ENCODE results near the gene SPTBN4.
"Not testable (repeated sequence)": the region's sequence is repeated elsewhere in the genome, so short reads cannot be mapped to it uniquely, and the experiment has no call there.

Gene SPTBN4

DNA sequence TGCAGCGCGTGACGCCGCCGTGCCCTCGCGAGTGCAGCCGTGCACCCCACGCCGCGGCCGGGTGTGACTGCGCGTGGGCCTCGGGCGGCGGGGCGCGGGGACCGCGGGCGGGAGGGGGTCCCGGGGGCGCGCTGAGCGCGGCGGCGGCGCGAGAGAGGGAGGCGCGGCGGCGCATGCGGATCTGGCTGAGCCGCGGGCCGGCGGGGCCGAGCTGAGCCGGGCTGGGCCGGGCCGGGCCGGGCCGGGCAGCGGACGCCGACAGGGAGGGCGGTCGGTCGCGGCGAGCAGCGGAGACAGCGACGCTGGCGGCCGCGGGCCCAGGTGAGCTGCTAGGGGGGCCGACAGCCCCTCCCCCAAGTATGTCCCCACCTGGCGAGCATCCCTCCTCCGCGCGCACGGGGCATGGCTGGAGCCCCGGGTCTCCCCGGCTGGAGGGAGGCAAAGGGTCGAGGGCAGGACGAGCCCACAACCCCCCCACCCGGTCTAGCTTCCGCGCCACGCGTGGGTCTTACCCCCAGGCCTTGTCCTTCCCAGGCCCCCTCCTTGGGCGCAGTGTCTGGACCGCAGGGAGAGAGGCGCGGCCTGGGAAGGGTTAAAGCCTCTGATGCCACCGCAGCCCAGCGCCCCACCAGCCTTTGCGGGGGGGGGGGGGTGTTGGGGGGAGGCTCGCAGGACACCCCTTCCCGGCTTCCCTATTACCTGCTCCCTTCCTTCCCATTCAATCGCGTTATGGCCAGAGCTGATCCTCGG, at the start of gene SPTBN4:
Gene SPTBN4, plus strand, starts transcription at position 17 of the 750 bp plus-strand sequence. CDS start 5,621 bp downstream, outside the sequence.
- peak; percentile 48 for DNase-seq

GRCh38 chr19:40417643-40417981, 49.2 kb upstream of the SPTBN4 start:
- DNase-seq, result no peak

DNA sequence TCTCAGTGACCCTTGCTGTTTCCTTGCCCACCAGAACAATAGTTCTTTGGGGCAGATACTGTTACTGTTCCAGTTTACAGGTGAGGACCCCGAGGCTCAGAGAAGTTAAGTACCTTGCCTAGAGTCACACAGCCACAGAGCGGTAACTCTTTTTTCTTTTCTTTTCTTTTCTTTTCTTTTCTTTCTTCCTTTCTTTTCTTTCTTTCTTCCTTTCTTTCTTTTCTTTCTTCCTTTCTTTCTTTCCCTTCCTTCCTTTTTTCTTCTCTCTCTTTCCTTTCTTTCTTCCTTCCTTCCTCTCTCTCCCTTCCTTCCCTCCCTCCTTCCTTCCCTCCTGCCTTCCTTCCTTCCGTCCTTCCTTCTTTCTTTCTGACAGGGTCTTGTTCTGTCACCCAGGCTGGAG, 48.8 kb upstream of the SPTBN4 start:
- no peak for DNase-seq

DNA sequence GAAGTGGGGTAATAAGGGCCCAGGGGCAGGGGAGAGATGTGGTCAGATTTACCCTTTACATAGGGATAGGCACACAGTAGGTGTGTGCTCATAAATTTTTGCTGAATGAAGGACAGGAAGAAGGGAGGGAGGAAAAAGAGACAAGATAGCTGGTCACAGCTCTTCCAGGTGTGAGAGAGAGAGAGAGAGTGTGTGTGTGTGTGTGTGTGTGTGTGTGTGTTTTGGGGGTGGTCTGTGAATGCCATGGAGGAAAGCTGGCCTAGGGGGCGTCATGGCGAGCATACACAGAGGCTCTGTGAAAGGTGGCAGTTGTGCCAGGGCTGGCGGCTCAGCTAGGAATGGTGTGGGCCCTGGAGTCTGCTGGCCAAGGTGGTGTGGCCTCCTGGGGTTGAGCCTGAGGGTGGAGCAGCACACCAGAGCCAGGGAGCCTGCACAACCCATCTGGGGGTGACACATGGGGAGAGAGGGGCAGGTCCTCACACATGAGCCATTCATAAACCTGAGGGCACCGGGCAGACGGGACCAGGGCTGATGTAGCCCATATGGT, 47.7 kb upstream of the SPTBN4 start:
- DNase-seq, result no peak

DNA sequence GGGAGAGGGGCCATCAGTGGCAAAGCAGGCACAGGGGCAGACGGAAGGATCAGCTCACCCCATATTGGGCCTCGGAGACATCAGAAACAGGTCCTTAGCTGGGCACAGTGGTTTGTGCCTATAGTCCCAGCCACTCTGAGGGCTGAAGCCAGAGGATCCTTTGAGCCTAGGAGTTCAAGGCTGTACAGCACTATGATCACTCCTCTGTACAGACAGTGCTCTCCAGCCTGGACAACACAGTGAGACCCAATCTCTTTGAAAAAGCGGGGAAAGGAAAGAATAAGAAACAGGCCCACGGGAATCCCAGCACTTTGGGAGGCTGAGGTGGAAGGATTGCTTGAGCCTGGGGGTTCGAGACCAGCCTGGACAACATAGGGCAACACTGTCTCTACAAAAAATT, 47.0 kb upstream of the SPTBN4 start:
- no peak for DNase-seq

DNA sequence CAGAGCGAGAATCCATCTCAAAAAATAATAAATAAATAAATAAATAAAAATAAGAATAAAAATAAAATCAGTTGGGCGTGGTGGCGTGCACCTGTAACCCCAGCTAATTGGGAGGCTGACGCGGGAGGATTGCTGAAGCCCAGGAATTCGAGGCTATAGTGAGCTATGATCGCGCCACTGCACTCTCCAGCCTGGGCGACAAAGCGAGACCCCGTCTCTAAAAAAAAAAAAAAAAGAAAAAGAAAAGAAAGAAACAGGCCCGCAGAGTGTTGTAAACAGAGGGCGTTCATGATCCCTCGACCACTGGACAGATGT, 46.4 kb upstream of the SPTBN4 start:
- no peak for DNase-seq

- peak; percentile 97 for DNase-seq
These were observed 45.7 kb upstream of the SPTBN4 start for GRCh38 chr19:40420766-40421765.

DNA sequence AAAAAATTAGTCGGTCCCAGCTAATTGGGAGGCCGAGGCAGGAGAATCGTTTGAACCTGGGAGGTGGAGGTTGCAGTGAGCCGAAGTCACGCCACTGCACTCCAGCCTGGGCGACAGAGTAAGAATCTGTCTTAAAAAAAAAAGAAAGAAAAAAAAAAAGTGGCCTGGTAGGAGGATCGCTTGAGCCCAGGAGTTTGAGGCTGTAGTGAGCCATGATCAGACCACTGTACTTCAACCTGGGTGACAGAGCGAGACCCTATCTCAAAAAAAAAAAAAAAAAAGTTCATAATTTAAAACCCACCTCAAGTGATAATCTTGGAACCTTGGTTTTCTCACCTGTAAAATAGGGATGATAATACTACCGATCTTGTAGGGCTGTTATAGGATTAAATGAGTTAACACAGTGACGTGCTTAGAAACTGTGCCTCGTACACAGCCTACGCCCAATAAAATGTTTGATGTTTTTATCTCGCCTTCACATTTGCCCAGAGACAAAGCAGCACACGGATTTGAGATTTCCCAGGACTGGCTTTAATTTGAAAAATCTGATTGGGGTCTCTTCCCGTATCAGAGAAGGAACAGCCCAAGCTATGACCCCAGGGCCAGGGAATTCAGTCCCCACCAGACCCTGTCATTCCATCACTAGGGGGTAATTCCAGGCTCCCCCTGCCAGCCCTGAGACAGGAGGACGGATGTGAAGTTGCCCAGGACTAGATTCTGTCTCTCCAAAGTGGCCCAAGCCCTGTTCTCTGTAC, 44.6 kb upstream of the SPTBN4 start:
- no peak for DNase-seq

DNA sequence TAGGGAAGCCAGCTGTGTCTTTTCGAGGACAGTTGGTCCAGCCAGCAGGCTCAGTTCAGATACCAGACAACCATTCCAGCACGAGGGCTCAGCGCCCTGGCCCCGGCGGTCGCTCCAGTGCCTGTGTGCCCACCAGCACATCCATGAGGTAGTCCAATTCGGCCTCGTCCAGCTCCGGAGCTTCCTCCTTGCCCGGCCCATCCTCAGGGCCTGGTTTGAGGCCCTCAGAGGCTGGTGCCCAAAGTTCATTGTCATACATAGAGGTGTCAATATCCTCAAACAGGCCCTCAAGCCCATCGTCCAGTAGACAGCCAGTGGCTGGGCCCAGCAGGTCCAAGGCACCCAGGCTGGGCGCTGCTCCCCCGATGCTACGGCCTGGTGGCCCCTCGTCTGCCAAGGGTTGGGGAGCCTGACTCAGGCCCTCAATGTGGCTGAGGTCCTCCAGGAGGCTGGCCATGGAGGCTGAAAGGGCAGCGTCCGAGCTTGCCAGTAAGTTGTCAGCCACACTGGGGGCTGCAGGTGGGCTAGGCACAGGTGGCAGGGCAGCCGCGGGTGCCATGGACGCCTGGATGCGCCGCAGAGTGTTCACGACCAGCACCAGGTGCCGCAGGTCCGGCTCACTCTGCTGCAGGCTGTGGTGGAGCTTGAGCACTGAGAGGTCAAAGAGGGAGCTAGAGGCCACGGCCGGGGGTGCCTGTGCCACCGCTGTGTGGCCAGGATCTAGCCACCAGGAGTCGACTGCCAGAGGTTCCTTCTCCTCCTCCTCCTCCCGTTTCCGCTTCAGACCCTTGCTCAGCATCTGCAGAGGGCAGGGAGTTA, 43.8 kb upstream of the SPTBN4 start:
- DNase-seq, result no peak

DNA sequence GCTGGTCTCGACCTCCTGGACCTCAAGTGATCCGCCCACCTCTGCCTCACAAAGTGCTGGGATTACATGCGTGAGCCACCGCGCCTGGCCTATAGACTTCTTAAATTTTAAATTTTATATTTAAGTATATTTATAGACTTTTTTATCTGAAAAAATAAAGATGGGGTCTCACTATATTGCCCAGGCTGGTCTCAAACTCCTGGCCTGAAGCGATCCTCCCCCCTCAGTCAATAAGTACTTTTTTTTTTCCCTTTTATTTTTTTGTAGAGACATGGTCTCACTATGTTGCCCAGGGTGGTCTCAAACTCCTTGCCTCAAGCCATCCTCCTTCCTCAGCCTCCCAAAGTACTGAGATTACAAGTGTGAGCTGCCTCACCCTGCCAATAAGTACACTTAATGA, 42.9 kb upstream of the SPTBN4 start:
- DNase-seq, result no peak

- peak; percentile 54 for DNase-seq
These were observed 42.0 kb upstream of the SPTBN4 start for GRCh38 chr19:40424637-40425449.

GRCh38 chr19:40425450-40426287, 41.1 kb upstream of the SPTBN4 start, which contains the start of gene SERTAD1:
Gene SERTAD1 (minus strand): TSS chr19:40425992. CDS start chr19:40423546, 2,446 bp downstream.
- peak; percentile 100 for DNase-seq

- DNase-seq, result not testable (repeated sequence)
These were observed 38.6 kb upstream of the SPTBN4 start for GRCh38 chr19:40428197-40428596.

- not testable (repeated sequence) for DNase-seq
These were observed 36.6 kb upstream of the SPTBN4 start for GRCh38 chr19:40430242-40430641.

- DNase-seq, result no peak
These were observed 35.1 kb upstream of the SPTBN4 start for GRCh38 chr19:40431698-40432097.

DNA sequence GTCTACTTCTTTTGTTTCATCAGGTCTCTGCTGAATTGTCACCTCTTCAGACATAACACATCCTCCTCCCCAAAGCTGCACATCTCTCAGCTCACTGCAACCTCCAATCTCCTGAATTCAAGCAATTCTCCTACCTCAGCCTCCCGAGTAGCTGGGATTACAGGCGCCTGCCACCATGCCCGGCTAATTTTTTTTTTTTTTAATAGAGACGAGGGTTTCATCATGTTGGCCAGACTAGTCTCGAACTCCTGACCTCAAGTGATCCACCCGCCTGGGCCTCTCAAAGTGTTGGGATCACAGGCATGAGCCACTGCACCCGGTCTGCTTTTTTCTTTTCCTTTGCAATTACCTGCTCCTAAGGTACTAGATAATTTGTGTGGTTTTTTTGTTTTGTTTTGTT, 34.0 kb upstream of the SPTBN4 start:
- peak; percentile 59 for DNase-seq

DNA sequence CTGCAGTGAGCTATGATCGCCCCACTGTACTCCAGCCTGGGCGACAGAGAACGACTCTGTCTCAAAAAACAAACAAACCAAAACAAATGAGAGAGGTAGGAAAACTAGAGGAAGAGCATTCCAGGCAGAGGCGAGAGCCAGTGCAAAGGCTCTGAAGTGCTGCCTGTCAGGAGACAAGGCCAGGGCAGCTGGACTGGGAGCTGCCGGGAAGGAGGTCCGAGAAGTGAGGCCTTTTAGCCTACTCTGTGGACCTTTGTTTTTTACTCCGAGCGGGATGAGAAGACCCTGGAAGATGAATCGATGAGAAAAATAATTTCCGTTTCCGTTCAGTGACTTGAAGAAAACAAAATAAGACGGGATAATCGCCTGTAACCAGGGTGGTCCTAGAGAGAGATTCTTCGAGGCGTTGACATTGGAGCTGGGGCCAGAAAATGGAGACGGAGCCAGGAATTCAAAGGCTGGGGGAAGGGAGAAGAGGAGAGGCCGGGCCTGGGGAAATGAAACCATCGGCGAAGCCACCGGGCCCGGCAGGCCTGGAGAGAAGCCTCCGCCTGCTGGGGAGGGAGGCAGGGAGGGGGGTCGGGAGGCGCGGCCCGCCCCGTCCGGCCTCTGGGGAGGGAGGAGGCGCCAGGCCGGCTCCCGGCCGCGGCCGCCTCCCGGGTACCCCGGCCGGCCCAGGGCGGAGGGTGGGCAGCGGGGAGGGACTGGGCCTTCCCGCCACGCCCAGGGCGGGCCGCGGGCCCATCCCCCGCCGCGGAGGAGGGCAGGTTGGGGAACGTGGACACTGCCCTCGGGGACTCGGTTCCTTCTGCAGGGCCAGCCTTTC, 33.2 kb upstream of the SPTBN4 start:
- DNase-seq, result peak; percentile 98

- no peak for DNase-seq
These were observed 28.5 kb upstream of the SPTBN4 start for GRCh38 chr19:40438284-40438683.

- no peak for DNase-seq
These were observed 25.0 kb upstream of the SPTBN4 start for GRCh38 chr19:40441719-40442253.

Data from DMS53 (cell line).